HG03521 (cell line): Measurements from ENCODE around the gene OAS2.

Source experiments
- ATAC-seq: cut with Tn5 transposase; IDR thresholded peaks from one replicate; pipeline ENCODE4 v1.9.1; 2021; ENCODE audit warnings: mild to moderate bottlenecking, moderate library complexity; ENCODE audit not compliant: unreplicated experiment

Gene OAS2

DNA sequence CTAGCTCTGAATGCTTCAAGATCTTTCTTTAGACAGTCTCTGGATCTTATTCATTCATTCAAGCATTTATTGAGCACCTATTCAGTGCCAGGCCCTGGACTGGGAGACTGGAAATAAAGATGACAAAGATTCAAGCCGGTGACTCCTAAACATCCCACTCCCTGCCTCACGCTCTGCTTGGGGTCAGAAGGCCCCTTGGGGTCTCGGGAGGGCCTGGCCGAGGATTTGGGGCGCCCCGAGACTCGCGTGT, 78.0 kb downstream of the OAS2 start:
- no peak for ATAC-seq

DNA sequence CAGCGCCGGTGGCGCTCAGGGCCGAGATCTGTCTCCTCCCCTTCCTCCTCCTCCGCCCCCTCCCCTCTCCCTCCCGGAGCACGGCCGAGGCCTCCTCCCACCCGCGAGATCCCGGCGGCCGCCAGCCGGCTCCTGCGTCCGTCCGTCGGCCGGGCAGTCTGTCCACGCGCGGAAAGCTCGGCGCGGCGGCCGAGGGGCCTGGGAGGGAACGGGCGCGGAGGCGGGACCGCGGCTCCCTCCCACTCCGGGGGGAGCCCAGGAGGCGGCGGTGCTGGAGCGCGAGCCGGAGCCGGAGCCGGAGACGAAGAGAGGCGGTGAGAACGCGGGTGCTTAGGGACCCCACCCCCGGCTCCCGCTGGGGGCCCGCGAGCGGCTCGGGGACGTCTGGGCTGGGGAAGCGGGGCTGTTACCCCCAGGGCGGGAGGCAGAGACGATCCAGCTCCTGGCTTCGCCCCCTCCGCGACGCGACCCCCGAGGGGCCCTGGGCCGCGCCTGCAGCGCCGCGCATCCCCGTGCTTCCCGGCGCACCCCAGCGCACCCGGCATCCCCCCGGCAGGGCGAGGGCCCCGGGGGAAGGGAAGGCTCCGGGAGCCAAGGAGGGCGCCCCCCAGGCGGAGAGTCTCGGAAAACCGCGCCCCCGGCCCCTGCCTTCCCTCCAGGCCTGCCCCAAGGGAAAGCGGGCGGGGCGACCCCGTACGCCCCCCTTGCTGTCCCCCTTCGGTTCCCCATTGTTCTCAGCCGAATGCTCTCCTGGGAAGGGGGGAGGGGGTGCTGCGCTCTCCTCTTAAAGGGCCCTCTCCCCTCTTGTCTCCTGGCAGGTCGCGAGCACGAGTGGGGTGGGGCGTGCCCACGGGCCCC, 78.5 kb downstream of the OAS2 start, which contains the start of gene DTX1:
Gene DTX1, plus strand, starts transcription at position 100 of the 858 bp plus-strand sequence. CDS start 1,463 bp downstream, outside the sequence.
- ATAC-seq, result no peak

DNA sequence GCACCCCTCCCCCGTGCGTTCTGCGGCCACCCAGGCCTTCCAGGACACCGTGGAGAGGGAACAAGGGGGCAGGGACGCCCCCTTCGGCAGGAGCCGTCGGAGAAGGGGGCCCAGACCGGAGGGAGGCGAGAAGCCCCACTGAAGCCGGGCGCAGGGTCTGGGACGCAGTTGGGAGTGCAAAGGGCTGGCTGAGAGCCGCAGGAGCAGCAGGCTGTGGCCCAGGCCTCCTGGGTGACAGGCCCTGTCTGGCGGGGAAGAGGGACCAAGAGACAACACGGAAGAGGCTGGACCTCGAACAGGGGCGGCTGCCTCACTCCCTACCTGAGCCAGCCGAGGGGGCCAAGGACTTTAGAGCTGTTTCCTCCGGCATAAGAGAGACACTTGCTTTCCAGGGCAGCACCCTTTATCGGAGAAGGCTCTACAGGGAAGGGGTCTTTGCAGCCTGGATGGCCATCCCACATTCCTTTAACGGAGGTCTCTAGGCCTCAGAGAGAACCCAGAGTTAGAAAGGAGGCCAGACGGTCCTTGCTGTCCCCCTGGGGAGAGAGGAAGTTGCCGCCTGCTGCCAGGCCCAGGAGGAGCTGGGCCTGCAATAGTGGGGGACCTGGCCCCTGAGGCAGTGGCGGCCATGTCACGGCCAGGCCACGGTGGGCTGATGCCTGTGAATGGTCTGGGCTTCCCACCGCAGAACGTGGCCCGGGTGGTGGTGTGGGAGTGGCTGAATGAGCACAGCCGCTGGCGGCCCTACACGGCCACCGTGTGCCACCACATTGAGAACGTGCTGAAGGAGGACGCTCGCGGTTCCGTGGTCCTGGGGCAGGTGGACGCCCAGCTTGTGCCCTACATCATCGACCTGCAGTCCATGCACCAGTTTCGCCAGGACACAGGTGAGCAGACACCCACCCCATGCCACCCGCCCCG, 79.5 kb downstream of the OAS2 start:
- ATAC-seq, result no peak

DNA sequence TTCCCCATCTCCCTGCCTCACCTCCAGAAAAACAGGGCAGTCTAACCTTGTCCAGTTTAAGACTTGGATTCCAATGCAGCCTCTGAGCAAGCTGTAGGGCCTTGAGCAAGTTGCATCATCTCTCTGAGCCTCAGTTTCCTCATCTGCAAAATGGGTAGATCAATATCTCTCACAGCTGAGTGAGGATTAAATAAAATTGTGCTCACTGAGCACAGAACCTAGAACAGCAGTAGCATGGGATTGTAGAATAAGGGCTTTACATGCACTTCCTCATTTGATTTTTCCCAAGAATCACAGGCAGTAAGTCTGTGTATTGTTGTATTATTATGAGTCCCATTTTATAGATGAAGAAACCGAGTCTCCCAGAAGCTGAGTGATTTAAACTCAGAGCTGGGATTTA, 80.2 kb downstream of the OAS2 start:
- no peak for ATAC-seq

DNA sequence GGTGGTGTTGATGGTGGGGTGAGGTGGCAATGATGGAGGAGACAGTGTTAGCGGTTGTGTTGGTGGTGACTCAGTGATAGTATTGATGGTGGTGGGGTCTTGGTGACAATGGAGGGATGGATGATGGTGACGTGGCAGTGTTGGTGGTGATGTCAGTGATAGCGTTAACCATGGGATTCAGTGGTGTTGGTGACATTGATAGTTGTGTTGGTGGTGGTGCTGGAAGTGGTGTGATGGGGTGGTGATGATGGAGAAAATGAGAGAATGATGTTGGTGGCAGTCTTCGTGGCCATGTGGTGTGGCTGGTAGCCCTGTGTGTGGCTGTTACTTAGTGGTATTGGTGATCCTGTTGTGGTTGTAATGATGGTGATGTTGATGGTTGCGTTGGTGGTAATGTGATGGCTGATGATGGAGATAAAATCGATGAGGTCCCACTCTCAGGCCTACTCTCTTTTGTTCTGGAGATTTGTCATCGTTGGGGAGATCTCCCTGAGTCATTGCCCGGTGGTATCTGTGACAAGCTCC, 80.8 kb downstream of the OAS2 start:
- no peak for ATAC-seq

DNA sequence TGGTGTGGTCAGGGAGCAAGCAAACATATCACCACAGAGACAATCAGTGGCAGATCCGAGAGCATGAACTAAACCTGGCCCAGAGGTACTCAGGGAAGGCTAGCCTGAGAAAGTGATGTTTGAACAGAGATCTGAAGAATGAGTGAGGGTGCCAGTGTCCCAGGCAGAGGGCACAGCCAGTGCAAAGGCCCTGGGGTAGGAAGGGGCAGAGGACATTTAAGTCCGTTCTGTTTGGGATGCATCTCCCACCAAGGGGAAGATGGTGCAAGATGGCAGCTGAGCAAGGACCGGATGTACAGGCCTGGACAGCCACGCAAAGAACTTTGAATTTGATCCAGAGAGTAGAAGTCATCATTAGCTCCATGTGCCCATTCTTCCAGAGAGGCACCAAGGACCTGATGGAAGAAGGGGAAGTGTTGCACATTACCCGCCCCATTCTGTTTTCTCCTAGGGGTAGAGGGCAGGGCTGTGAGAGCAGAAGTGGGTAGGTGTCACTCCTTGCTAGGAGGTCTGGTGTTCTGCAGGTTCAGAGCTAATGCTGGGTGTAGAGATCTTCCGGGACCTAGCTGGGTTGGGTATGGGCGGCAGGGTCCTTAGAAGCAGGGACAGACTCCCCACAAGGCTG, 82.1 kb downstream of the OAS2 start:
- no peak for ATAC-seq

DNA sequence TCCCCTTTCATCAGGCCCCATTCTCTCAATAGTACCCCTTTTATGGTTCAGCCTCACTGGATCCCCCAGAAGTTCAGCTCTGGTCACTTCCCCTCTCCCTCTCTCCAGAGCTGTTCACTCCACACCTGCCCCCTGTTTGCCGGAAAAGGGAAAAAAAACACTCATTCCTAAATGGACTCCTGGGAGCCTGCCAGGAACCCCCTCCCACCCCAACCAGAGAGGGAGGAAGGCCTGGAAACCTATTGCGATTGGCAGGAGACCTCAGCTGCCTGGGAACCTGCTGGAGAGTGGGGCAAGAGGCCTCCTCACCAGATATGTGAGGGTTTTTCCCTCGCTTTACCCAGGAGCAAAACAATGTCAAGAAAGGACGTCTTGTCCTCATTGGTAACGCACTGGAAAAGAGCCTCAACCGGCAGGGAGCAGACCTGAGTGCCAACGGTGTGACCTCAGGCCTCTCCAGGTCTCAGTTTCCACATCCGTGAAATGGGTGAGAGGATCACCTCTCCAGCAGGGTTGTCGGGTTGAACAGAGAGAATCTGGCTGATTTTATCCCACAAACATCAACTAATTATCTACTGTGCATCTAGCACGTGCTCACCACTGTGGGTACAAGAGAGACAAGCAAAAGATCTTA, 82.9 kb downstream of the OAS2 start:
- no peak for ATAC-seq
